Right cardiac atrium (tissue), 5 donors: ENCODE data around the gene MANF. TPM values are rescaled to one million over a fixed set of nuclear protein-coding genes. Genes with fewer than 3 reads are reported as not detected.

Experiments used
- ATAC-seq, 2 donors: fragments of 200-7000 bp; cut with Tn5 transposase; one replicate each; pipeline versions ENCODE4 v1.8.0 to v1.9.1; 2020; ENCODE audit warnings: moderate library complexity in 2 of 2, mild to moderate bottlenecking in 1 of 2
- DNase-seq, 3 donors: peaks; one replicate each; pipeline ENCODE4 v3.0.0-alpha.2; 2020
- H3K27ac ChIP-seq: one replicate; pipeline ENCODE4 v1.5.1; 2013; ENCODE audit warnings: mild to moderate bottlenecking, low read length, control low read depth, moderate library complexity
- H3K27me3 ChIP-seq: one replicate; pipeline ENCODE4 v1.6.1; 2013; ENCODE audit not compliant: control insufficient read depth, insufficient read depth
- H3K4me1 ChIP-seq: one replicate; pipeline ENCODE4 v1.6.1; 2013; ENCODE audit warnings: low read length; ENCODE audit not compliant: control insufficient read depth, insufficient read depth
- H3K4me3 ChIP-seq: one replicate; pipeline ENCODE4 v1.5.1; 2013; ENCODE audit warnings: low read length, control low read depth
- H3K9me3 ChIP-seq: one replicate; pipeline ENCODE4 v1.6.1; 2013; ENCODE audit warnings: low read length; ENCODE audit not compliant: control insufficient read depth
- WGBS: extraction: QIAGEN DNeasy Blood & Tissue Kit; methylation state at CpG from one replicate; pipeline ENCODE4 v1.1.7; 2013; 5-methylcytosine and 5-hydroxymethylcytosine counted together
- intact Hi-C, 4 donors: fragments of 100-400 bp; cut with DNase I; formaldehyde crosslinking; loops; one replicate each; pipeline versions ENCODE4 v1.11.0 to v1.14.0; 2022 to 2023
- polyA plus RNA-seq: library from polyadenylated mRNA; stranded (reverse); fragments of 200-250 nt; gene quantifications from one replicate; pipeline ENCODE4 v1.2.3, GENCODE V29; 2013
- total RNA-seq, 4 donors: library from RNA; stranded (reverse); fragmentation: NEBNext Ultra II Directional; extraction: Animal tissue kit (Norgen Biotek cat#: 25700); gene quantifications; one replicate each; pipeline ENCODE4 v1.2.1, GENCODE V29; 2021
- donor health status: healthy with polysubstance abuse.
- donor health status: DM: no; HTN: yes; CAD: no.
- donor health status: DM: no; HTN: no; CAD: no.
- donor health status: DM: no; HTN: yes; CAD: no; lungs with severe emphysema.
- donor health status: DM: yes; HTN: yes; CAD: no.

MANF gene
- total and polyA plus RNA-seq, 5 donors: 49.2 to 120 (median 82.8) TPM

DNA sequence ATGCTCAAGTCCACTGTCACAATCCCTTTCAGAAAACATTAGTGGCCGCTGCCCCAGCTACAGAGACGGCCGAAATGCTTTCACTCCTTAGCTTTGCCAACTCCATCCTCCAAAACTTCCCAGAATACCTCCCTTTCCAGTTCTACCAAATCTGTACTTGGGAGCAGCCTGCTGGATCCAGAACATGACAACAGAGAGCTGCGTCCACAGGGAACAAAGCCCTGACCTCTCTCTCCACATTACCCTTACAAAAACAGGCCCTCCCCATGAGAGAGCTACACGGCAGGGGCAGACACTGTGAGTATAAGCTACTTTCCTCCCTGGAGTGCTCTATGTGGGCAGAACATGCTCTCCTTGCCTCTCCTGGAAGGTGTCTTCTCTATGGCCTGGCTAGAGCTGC, 12.3 kb downstream of the MANF start:
- H3K9me3 ChIP-seq: no peaks in the 10 kb centered on the region
- ATAC-seq: no peak
- intact Hi-C loops: loop anchor here in 2 of 4 donors (10.0 kb wide), 2 partner anchors 277 to 287 kb away; partner anchors contain the start of gene TEX264 (in 1 of the 2)
- H3K27me3 ChIP-seq: no peaks in the 10 kb centered on the region
- H3K4me3 ChIP-seq: no peak overlapping the region
- whole genome bisulfite sequencing: 40% methylated on average over 5 of the region's 5 CpGs
- DNase-seq: no peak
- peaks cover 19% of the 10 kb centered on the region for H3K4me1 ChIP-seq
- no peak overlapping the region for H3K27ac ChIP-seq

DNA sequence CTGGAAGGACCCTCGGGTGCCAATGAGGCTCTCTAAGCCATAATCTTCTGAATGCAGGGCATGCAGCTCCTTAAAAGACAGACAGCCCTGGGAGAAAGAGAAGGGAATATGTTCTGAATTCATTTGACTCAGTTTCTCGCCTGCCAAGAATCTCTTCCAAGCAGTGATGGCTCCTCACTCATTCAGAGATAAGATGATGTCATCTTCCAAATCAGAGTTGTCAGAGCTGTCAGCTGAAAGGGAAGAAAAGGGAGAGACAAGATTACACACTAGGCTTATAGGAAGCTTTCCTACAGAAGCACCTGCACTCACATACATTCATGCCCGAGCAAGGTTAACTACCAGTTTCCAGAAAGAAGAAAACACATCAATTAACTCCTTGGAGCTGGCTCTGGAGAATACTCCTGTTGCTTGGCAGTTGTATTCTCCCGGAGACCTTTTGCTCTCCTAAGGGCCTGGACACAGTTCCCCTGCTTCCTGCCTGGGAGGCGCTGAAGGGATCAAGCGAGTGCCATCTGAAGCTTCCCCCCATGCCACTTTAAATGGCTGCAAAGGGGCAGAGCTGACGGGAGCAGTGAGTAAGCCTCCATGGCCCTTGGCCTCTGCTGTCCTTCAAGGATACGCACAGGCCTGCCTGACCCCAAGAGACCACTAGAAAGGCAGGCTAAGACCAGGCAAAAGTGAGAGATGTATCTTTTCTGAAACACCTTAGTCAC, 13.7 kb downstream of the MANF start:
- intact Hi-C loops: loop anchor here in 2 of 4 donors (10.0 kb wide), 2 partner anchors 276 to 286 kb away; partner anchors contain the start of gene TEX264 (in 1 of the 2)
- no peak overlapping the region for H3K4me3 ChIP-seq
- H3K4me1 ChIP-seq: peaks cover 8% of the 10 kb centered on the region
- DNase-seq: no peak
- peak overlapping the region; percentile 8 for H3K27ac ChIP-seq
- 52% methylated on average over 8 of the region's 8 CpGs for WGBS
- H3K9me3 ChIP-seq: no peaks in the 10 kb centered on the region
- ATAC-seq: no peak
- H3K27me3 ChIP-seq: no peaks in the 10 kb centered on the region

DNA sequence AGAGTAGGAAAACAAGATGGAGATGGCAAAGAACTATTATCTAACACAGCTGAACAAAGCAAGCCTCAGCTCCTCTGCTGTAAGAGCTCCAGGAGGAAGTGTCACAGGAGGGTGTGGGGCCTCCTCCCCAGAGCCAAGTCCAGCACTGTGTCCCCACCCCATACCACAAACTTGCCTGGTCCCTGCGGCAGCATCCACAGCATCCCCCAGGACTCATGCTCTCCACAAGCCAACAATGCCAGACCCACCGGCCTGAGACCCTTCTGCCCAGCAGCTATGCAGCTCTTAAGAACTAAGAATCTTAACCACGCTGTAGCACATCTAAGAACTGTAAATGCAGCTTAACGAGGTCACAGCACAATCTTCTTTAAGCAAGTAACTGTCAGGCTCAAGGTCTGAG, 15.1 kb downstream of the MANF start:
- Histone ChIP-seq H3K4me3 (no peak overlapping the region), H3K4me1 (peaks cover 6% of the 10 kb centered on the region), H3K27ac (no peak overlapping the region), H3K27me3 (no peaks in the 10 kb centered on the region), H3K9me3 (no peaks in the 10 kb centered on the region)
- intact Hi-C loops: no loop called here
- DNase-seq: no peak
- peak in 1 of 2 donors; percentile 32 for ATAC-seq
- 89% methylated on average over 4 of the region's 4 CpGs for WGBS

DNA sequence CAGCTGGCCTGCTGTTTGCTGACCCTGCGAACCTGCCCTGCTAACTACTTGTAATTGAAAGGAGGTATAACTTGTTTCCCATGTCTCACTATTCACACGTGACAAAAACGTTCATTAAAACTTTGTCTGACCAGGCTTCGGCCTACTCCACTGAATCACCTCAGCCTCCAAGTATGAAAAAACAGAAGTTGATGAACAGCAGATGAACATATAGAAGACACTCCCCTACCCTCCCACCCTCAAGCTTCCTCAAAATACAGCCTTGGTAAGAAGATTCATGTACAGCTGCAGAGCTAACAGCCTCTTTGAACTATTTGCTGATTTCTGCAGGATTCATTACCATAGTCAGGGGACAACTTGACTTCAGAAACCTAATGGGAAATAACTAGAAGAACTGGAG, 16.6 kb downstream of the MANF start:
- no peak for ATAC-seq
- no peaks in the 10 kb centered on the region for H3K27me3 ChIP-seq
- no peak overlapping the region for H3K4me3 ChIP-seq
- DNase-seq: no peak
- intact Hi-C loops: no loop called here
- no peaks in the 10 kb centered on the region for H3K9me3 ChIP-seq
- 85% methylated on average over 4 of the region's 4 CpGs for WGBS
- H3K4me1 ChIP-seq: peaks cover 4% of the 10 kb centered on the region
- no peak overlapping the region for H3K27ac ChIP-seq

DNA sequence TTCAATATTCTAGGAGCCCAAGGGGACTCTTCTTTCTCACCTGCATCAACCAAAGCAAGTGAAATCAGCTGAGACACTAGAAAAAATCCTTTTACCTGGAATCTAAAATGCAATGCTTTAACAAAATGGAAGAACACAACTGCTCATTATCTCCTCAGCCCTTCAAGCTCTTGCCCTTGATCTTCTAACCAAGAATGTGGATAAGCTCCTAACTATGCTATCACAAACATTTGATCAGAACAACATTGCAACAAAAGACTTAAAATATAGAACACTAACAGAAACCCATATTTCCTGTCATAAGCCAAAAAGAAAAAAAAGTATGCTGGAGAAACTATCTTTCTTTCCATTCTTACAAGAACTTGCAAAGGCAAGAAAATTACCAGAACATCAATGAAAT, 18.6 kb downstream of the MANF start:
- no peak overlapping the region for H3K4me3 ChIP-seq
- ATAC-seq (no peak), DNase-seq (no peak)
- H3K9me3 ChIP-seq: no peaks in the 10 kb centered on the region
- H3K27me3 ChIP-seq: no peaks in the 10 kb centered on the region
- intact Hi-C loops: no loop called here
- H3K4me1 ChIP-seq: no peaks in the 10 kb centered on the region
- no peak overlapping the region for H3K27ac ChIP-seq

DNA sequence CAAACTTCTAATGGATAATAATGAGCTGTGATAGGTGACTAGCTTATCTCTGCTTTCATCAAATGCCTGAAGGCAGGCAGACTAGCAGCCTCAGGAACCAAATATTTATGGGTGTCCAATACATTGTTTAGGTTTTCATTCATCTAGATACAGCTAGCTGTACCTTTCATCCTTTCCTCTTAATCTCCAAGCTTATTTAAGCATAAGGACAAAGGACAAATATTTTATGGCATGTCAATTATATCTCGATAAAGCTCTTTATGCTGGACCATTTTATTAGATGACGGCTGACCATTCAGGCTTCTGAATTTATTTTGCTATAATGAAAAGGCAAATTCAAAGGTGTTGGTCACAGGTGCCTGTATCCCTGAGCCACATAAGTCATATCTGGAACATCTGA, 22.9 kb downstream of the MANF start:
- Histone ChIP-seq H3K4me3 (no peak overlapping the region), H3K9me3 (no peaks in the 10 kb centered on the region), H3K4me1 (no peaks in the 10 kb centered on the region), H3K27me3 (no peaks in the 10 kb centered on the region), H3K27ac (no peak overlapping the region)
- 97% methylated on average over 2 of the region's 2 CpGs for WGBS
- DNase-seq (no peak), ATAC-seq (no peak)
- intact Hi-C loops: no loop called here

DNA sequence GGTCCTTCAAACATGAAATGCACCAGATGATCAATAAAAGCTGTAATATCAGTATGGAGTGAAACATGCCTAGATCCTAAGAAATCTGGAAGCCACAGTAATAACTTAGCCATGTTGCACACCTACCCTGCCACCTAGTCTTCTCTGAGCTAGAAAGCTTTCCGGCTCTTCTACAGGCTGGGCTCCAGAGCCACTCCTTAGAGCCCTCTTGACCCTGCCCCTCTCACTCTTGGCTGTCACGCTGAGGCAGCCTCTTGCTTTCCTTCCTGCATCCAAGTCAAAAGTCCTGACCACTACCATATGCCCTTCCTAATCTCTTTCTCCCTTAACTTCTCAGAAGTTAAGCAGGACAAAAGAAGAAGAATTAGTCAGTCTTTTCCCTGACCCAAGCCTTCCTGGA, 23.7 kb downstream of the MANF start:
- no peak overlapping the region for H3K4me3 ChIP-seq
- no peak for DNase-seq
- intact Hi-C loops: no loop called here
- no peaks in the 10 kb centered on the region for H3K4me1 ChIP-seq
- ATAC-seq: no peak
- no peaks in the 10 kb centered on the region for H3K27me3 ChIP-seq
- H3K9me3 ChIP-seq: no peaks in the 10 kb centered on the region
- WGBS: 54% methylated on average over 2 of the region's 2 CpGs
- H3K27ac ChIP-seq: no peak overlapping the region

DNA sequence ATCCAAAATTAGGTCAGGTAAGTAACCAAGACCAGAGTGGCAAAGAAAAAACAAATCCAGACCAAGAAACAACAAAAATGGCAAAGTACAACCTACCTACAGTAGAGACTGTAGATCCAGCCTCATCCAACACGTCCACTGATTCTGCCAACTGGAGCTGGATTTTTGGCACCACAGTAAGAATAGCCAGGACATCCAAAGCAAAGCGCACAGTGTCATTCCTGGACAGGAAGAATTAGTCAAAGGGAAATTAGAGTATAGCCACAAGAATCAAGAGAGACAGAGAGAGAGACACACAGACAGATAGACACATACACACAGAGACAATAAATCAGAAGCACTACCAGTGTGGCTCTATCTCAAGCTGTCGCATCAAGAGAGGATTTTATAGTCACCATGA, 37.1 kb downstream of the MANF start:
- no peaks in the 10 kb centered on the region for H3K9me3 ChIP-seq
- H3K4me3 ChIP-seq: no peak overlapping the region
- H3K27ac ChIP-seq: no peak overlapping the region
- no peak for DNase-seq
- ATAC-seq: no peak
- no peaks in the 10 kb centered on the region for H3K27me3 ChIP-seq
- H3K4me1 ChIP-seq: no peaks in the 10 kb centered on the region
- intact Hi-C loops: no loop called here
- 95% methylated on average over 3 of the region's 3 CpGs for WGBS

DNA sequence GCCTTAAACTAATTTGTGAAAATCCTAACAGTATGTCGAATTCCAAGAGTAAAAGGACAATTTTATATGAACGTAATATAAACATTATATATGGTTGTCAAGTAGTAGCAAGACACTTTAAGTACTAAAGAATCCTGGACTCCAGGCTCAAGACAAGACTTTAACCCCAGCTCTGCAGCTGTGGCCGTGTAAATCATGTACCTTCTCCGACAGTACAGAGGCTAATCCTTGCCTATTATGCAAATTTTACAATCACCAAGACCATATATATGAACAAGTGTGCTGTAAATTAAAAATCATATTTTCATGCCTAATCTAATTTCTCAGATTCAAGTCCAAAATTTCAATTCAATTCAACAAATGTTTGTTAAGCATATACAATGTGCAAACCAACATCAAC, 41.8 kb downstream of the MANF start:
- Histone ChIP-seq H3K4me3 (no peak overlapping the region), H3K27ac (no peak overlapping the region), H3K9me3 (no peaks in the 10 kb centered on the region), H3K27me3 (no peaks in the 10 kb centered on the region), H3K4me1 (no peaks in the 10 kb centered on the region)
- no peak for ATAC-seq
- DNase-seq: no peak
- intact Hi-C loops: no loop called here
- 93% methylated on average over 4 of the region's 4 CpGs for WGBS

DNA sequence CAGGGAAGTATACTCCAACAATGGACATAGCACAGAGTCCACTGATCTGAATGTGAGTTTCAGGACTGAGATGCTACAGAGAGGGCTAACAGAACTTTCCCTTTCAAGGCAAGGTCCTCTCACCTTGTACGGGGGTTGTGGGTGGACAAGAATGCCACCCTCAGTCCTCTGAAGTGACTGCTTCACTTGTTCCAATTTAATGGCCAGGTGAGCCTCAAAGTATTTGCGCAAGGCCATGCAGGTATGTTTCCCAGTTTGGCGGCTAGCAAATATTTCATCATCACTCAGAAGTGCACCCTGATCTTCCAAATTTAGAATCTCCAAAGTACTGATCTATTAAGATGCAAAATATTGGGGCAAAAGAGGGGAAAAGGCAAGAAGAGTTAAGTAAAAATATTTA, 44.0 kb downstream of the MANF start:
- 97% methylated on average over 3 of the region's 3 CpGs for WGBS
- no peak for ATAC-seq
- intact Hi-C loops: no loop called here
- Histone ChIP-seq H3K27me3 (no peaks in the 10 kb centered on the region), H3K4me3 (no peak overlapping the region), H3K4me1 (no peaks in the 10 kb centered on the region), H3K9me3 (no peaks in the 10 kb centered on the region), H3K27ac (no peak overlapping the region)
- DNase-seq: no peak

DNA sequence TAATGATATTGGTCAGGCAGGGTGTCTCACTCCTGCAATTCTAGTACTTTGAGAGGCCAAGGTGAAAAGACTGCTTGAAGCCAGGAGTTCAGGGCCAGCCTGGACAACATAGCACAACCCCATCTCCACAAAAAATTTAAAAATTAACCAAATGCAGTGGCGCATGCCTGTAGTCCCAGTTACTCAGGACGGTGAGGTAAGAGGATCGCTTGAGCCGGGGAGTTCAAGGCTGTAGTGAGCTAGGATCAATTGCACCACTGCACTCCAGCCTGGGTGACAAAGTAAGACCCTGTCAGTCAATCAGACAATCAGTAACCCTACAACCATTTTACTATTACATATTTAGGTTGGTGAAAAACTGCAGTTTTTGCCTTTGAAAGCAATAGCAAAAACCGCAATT, 49.0 kb downstream of the MANF start:
- no peak overlapping the region for H3K4me3 ChIP-seq
- no peaks in the 10 kb centered on the region for H3K9me3 ChIP-seq
- no peak overlapping the region for H3K27ac ChIP-seq
- DNase-seq (no peak), ATAC-seq (no peak)
- 96% methylated on average over 5 of the region's 5 CpGs for WGBS
- no peaks in the 10 kb centered on the region for H3K4me1 ChIP-seq
- intact Hi-C loops: no loop called here
- no peaks in the 10 kb centered on the region for H3K27me3 ChIP-seq
